Brain microvascular endothelial cell (primary cell): ENCODE measurements around the gene SORBS1.

Experiments used
- DNase-seq: peaks from one replicate; pipeline ENCODE4 v3.0.0-alpha.2; 2020
- H3K27ac ChIP-seq: fragments of 250-450 bp; sonication (Bioruptor Pico); 2 replicates; pipeline ENCODE4 v1.5.1; 2020; ENCODE audit warnings: mild to moderate bottlenecking, moderate library complexity
- H3K27me3 ChIP-seq: fragments of 250-450 bp; sonication (Bioruptor Pico); replicated peaks from 2 replicates; pipeline ENCODE4 v1.5.1; 2020; ENCODE audit warnings: mild to moderate bottlenecking
- H3K36me3 ChIP-seq: fragments of 250-450 bp; sonication (Bioruptor Pico); replicated peaks from 2 replicates; pipeline ENCODE4 v1.5.1; 2020; ENCODE audit warnings: mild to moderate bottlenecking
- H3K4me3 ChIP-seq: 2 replicates; pipeline ENCODE4 v1.5.1; 2011; ENCODE audit warnings: low read depth, mild to moderate bottlenecking, control low read depth, low read length, moderate library complexity
- CTCF ChIP-seq: IDR thresholded peaks from 2 replicates; pipeline ENCODE4 v1.5.1; 2011; ENCODE audit warnings: low read depth, mild to moderate bottlenecking, moderate library complexity, low read length, control low read depth, inconsistent platforms; ENCODE audit errors: missing control alignments
- in situ Hi-C: cut with HindIII; loops from 2 replicates; pipeline ENCODE4 v1.10.0; 2017; ENCODE audit warnings: low sequenced_read_pairs, low pct_ligation_motif_present

SORBS1 gene

GRCh38 chr10:95297402-95297801 lies 263.8 kb downstream of the SORBS1 start:
- H3K36me3 ChIP-seq = no peaks in the 10 kb centered on the region
- no peak overlapping the region for H3K27ac ChIP-seq
- in situ Hi-C loops = no loop called here
- H3K4me3 ChIP-seq = no peak overlapping the region
- no peak for TF ChIP-seq CTCF
- no peak for DNase-seq
- H3K27me3 ChIP-seq = no peaks in the 10 kb centered on the region

GRCh38 chr10:95296764-95297163 lies 264.4 kb downstream of the SORBS1 start:
- H3K36me3 ChIP-seq = no peaks in the 10 kb centered on the region
- H3K27me3 ChIP-seq = no peaks in the 10 kb centered on the region
- no peak for DNase-seq
- no peak overlapping the region for H3K27ac ChIP-seq
- in situ Hi-C loops = no loop called here
- H3K4me3 ChIP-seq = no peak overlapping the region
- TF ChIP-seq CTCF = no peak

GRCh38 chr10:95295031-95295755 lies 266.0 kb downstream of the SORBS1 start:
- no peak overlapping the region for H3K27ac ChIP-seq
- no peak for TF ChIP-seq CTCF
- DNase-seq = peak; percentile 46
- no peaks in the 10 kb centered on the region for H3K36me3 ChIP-seq
- H3K27me3 ChIP-seq = no peaks in the 10 kb centered on the region
- in situ Hi-C loops = no loop called here
- H3K4me3 ChIP-seq = peak overlapping the region; percentile 50

- DNase-seq = no peak
- H3K27me3 ChIP-seq = no peaks in the 10 kb centered on the region
- H3K4me3 ChIP-seq = no peak overlapping the region
- H3K36me3 ChIP-seq = no peaks in the 10 kb centered on the region
- no peak for TF ChIP-seq CTCF
- H3K27ac ChIP-seq = no peak overlapping the region
- in situ Hi-C loops = no loop called here
Measured at GRCh38 chr10:95293631-95294030, 267.5 kb downstream of the SORBS1 start.

GRCh38 chr10:95291365-95292039 lies 269.7 kb downstream of the SORBS1 start:
- no peak overlapping the region for H3K27ac ChIP-seq
- peak overlapping the region; percentile 73 for H3K4me3 ChIP-seq
- DNase-seq = no peak
- H3K36me3 ChIP-seq = no peaks in the 10 kb centered on the region
- TF ChIP-seq CTCF = no peak
- H3K27me3 ChIP-seq = no peaks in the 10 kb centered on the region
- in situ Hi-C loops = no loop called here
